NCI-H1417 (cell line): ENCODE data around the gene BICRAL.
"Not testable (repeated sequence)": the region's sequence is repeated elsewhere in the genome, so short reads cannot be mapped to it uniquely, and the experiment has no call there.

Source experiments
- DNase-seq, 3 experiments: peaks; one replicate each; lab custom pipeline; 2025; lab: John Stamatoyannopoulos, UW

Gene BICRAL

GRCh38 chr6:42891199-42891722 is 109.4 kb downstream of the BICRAL start:
- DNase-seq = no peak

- DNase-seq = not testable (repeated sequence)
Measured at GRCh38 chr6:42894041-42894828, 112.4 kb downstream of the BICRAL start.

GRCh38 chr6:42896178-42896719 is 114.4 kb downstream of the BICRAL start:
- DNase-seq = peak in 2 of 3 experiments; percentile 78 to 96

- DNase-seq = peak; percentile 79 to 89 (median 86)
Measured at GRCh38 chr6:42898891-42899361, 117.1 kb downstream of the BICRAL start.

GRCh38 chr6:42899871-42900270 is 118.0 kb downstream of the BICRAL start:
- peak in 2 of 3 experiments; percentile 26 to 47 for DNase-seq

GRCh38 chr6:42901538-42901957 is 119.7 kb downstream of the BICRAL start:
- DNase-seq = peak; percentile 80 to 95 (median 92)

- DNase-seq = not testable (repeated sequence)
Measured at GRCh38 chr6:42902429-42903263, 120.8 kb downstream of the BICRAL start.

- DNase-seq = no peak
Measured at GRCh38 chr6:42904467-42904866, 122.6 kb downstream of the BICRAL start.

GRCh38 chr6:42907336-42907735 is 125.5 kb downstream of the BICRAL start:
- DNase-seq = no peak

GRCh38 chr6:42909835-42910234 is 128.0 kb downstream of the BICRAL start:
- DNase-seq = no peak

- no peak for DNase-seq
Measured at GRCh38 chr6:42911171-42912021, 129.5 kb downstream of the BICRAL start.

GRCh38 chr6:42914546-42914945 is 132.7 kb downstream of the BICRAL start:
- DNase-seq = no peak

GRCh38 chr6:42915732-42916131 is 133.9 kb downstream of the BICRAL start, which contains the start of gene PTCRA:
Gene PTCRA (plus strand): TSS chr6:42916053. CDS start chr6:42916070, 17 bp downstream.
- no peak for DNase-seq

- no peak for DNase-seq
Measured at GRCh38 chr6:42916288-42916687, 134.4 kb downstream of the BICRAL start.
